Measurements from ENCODE around the gene MAGOH.
"Not testable (repeated sequence)": the region's sequence is repeated elsewhere in the genome, so short reads cannot be mapped to it uniquely, and the experiment has no call there.

MAGOH gene

GRCh38 chr1:53238197-53239155 lies at the start of gene MAGOH:
Gene MAGOH, minus strand, starts transcription at chr1:53238518. Its CDS starts 70 bp downstream, at chr1:53238448.
- DNase-seq, result peak; percentile 90

GRCh38 chr1:53286955-53287354 lies 48.6 kb upstream of the MAGOH start:
- no peak for DNase-seq

GRCh38 chr1:53285969-53286760 lies 47.8 kb upstream of the MAGOH start:
- no peak for DNase-seq

DNA sequence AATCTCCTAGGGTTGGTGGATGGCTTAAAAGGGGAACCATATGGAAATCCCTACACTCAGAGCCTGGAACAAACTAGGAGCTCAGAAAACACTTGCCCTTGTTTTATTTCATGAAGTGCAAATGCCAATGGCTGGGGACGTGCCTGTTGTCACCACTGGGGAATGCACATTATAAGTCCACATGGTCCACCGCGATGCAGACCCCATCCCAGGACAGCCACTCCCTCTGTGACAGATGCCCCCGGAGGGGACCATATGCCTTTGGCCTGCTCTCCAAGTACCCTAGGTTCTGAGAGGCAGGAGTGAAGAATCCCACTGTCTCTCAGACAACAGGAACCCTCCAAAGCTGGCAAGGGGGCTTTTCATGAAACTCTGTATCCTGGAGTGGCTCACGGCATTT lies 47.2 kb upstream of the MAGOH start:
- no peak for DNase-seq

DNA sequence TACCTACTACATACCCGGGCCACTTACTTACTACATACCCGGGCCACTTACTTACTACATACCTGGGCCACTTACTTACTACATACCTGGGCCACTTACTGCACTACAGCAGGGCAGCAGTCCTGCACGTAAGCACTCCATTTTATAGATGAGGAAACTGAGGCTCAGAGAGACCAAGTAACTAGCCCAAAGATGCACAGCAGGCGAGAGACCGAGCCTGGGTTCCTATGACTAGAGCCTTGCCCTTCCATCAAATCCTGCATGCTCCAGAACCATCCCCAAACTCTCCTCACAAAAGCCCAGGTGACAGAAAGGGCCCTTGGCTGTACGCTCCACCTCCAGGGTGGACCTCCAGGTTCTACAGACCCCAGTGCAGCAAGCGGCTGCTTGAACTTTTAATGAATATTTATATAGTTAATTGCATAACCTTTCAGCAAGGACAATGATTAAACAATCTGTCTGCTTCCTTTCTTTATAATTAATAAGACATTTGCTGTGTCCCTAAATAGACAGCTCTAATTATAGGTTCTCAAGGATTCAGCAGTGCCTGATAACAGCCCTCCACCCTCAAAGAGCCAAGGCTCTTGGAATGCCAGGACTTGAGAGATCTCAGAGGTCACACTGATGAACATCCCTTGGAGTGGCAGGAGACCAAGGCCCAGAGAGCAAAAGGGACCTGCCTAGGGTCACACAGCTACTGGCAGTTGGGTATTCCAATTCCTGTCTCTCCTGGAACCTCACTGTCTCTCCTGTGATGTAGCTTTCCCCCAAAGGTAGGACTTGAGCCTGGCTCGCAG lies 46.1 kb upstream of the MAGOH start:
- DNase-seq, result no peak

GRCh38 chr1:53283156-53283555 lies 44.8 kb upstream of the MAGOH start:
- not testable (repeated sequence) for DNase-seq

- no peak for DNase-seq
Measured at GRCh38 chr1:53281133-53281532, 42.8 kb upstream of the MAGOH start.

- DNase-seq, result no peak
Measured at GRCh38 chr1:53280496-53280895, 42.2 kb upstream of the MAGOH start.

DNA sequence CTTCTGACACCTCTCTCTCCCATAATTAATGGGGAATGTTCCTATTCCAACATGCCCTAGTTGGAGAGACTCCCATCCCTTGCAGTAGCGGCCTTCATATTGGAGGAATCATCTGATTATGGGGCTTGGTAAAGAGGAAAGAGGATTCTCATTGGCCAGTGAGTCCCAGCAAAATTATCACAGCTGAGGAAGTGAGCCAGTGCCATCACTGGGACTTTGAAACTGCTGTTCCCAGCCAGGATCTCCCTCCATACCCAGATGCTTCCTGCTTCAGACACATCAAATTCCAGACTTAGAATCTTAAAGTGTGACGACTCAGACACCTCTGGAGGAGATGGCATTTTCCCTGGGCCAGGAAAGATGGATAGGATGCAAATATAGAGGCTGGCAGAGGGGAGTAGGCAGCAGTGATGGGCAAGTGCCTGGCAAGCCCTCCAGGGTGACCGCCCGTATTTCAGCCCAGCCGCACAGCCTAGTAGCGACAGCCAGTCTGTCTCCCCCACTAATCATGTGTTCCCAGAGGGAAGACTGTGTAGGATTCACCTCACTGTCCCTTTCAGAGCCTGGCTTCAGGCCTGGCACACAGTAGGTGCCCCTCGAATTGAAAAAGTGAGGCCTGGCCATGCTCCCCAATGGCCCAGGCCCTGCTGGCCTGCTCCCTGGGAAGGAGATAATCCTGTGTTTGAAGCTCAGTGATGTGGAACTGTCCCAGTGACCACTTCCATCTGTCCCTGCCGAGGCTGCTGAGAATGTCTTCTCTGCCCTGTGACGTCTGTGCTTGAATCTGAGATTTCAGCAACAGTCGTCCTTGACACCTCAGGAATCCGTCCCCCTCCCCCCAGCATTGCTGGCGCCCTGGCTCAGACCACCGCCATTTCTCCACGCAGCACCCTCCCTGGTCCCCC lies 41.2 kb upstream of the MAGOH start:
- no peak for DNase-seq

DNA sequence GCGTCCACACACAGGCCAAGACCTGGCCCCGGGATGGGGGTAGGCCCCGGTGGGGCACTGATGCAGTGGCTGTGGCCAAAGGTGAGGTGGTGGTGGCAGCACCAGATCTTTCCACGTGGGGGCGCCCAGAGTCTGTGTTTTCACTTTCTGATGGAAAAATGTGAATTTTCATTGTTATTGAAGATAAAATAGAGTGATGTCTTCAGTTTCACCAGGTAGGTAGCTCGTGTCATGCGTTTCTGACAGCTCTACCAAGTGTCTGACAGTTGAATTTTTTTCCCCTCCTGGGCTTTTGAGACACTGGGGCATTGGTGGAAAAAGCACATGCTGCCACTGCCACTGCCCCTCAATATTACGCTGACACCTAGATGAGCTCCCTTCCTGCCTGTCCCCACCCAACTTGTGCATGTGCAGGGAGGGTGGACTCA lies 40.0 kb upstream of the MAGOH start:
- no peak for DNase-seq

GRCh38 chr1:53277326-53277725 lies 39.0 kb upstream of the MAGOH start:
- DNase-seq, result no peak

DNA sequence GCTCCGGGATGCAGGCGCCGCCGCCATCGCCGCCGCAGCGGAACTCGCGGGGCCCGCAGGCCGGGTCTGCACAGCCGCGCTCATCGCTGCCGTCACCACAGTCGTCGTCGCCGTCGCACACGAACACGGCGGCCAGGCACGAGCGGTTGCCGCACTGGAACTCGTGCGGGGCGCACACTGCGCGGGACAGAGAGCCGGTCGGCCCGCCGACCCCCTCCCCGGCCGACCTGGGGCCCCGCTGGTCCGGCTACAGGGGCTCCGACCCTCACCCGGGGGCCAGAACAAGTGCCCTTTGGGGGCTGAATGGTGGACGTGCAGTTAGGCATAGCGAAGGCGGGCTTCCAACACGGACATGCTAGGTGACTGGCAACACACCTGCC lies 38.6 kb upstream of the MAGOH start:
- no peak for DNase-seq

GRCh38 chr1:53276153-53276901 lies 38.0 kb upstream of the MAGOH start:
- DNase-seq, result no peak

- no peak for DNase-seq
Measured at GRCh38 chr1:53275566-53275965, 37.2 kb upstream of the MAGOH start.

- no peak for DNase-seq
Measured at GRCh38 chr1:53274541-53275185, 36.3 kb upstream of the MAGOH start.

DNA sequence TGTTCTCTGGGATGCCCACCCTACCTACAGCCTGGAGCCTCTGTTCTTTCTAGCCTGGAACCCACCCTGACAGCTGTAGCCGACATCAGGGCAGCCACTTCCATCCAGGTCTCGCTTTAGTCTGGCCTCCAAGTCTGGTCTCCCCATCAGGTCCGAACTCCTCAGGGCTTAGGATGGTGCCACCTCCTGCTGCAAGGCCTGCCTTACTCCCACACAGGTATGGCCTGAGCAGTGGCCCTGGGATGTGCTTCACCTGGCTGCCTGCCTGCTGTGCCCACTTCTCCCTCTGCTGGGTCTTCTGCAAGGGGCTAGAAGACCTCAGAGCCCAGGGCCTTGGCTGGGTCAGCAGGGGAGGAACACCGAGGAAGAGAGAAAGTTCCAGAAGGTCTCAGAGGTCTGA lies 35.7 kb upstream of the MAGOH start:
- no peak for DNase-seq

DNA sequence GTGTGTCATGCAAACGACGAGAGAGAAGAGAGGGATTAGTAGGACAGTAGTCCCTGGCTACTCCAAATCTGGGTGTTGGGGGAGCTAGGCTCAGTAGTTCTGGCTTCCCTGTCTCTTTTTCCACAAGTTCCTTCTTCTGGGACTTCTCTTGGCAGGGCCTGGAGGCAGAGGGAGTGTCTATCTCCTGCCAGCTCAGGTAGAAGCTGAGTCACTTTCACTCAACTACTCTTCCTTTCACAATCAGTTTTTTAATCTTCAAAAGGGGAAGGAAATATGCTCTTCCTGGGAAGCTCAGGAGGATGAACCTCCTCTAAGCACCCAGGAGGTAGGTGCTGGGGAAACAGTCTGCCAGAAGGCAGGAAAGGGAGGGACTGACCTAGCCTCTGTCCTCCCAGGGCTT lies 35.2 kb upstream of the MAGOH start:
- DNase-seq, result no peak

GRCh38 chr1:53272349-53272748 lies 34.0 kb upstream of the MAGOH start:
- no peak for DNase-seq

GRCh38 chr1:53271446-53272090 lies 33.2 kb upstream of the MAGOH start:
- DNase-seq, result no peak

DNA sequence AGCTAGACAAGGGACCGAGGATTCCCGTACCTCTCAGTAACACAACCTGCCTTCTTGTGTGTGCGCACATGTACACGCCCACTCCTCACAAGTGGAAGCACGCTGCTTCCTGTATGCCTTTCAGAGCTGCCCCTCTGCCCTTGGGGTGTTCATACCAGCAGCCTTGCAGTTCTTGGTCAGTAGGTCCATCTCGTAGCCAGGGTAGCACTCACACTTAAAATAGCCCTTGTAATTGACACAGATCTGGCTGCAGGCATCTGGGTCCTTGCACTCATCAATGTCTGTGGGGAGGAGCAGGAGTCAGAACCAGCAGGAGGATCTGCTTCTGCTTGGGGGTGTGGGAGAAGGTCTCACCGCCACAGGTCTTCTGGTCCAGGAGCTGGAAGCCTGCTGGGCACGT lies 32.6 kb upstream of the MAGOH start:
- no peak for DNase-seq

Data from cortex of kidney (tissue), 1 donor.